ENCODE measurements around the gene RGMA. TPM values are rescaled to one million over a fixed set of nuclear protein-coding genes. Genes with fewer than 3 reads are reported as not detected.

The RGMA gene
- total and polyA plus RNA-seq, 2 donors from 2014 or later: 4.4 to 4.7 TPM

GRCh38 chr15:93024716-93025624 lies 64.0 kb downstream of the RGMA start:
- Histone ChIP-seq H3K4me3 (ENCODE audit: low read length in 3 of 3) (no peak overlapping the region), H3K27me3 (ENCODE audit: control insufficient read depth, insufficient read depth, low read length) (no peaks in the 10 kb centered on the region), H3K4me1 (ENCODE audit: control insufficient read depth in 2 of 3, insufficient read depth in 2 of 3, low read depth in 1 of 3, low read length in 3 of 3) (peaks cover 0 to 7% (median 0%) of the 10 kb centered on the region in 3 donors), H3K9ac (ENCODE audit: low read length in 3 of 3) (no peak overlapping the region), H3K9me3 (ENCODE audit: control insufficient read depth in 2 of 3, insufficient read depth in 1 of 3, low read length in 3 of 3) (no peaks in the 10 kb centered on the region), H3K36me3 (ENCODE audit: control insufficient read depth in 2 of 3, insufficient read depth in 3 of 3, low read length in 3 of 3) (peaks cover 25 to 65% (median 51%) of the 10 kb centered on the region in 3 donors), H3K27ac (ENCODE audit: low read depth in 2 of 2, low read length in 2 of 2) (no peak overlapping the region)
- TF ChIP-seq CTCF (IDR thresholded peaks at IDR 0.05; ENCODE audit: borderline replicate concordance, extremely low read depth, insufficient read depth): no peak
- intact Hi-C loops (cut with DNase I): no loop called here
- DNase-seq (peak in 1 of 5 donors; percentile 35), FAIRE-seq (no peak)

GRCh38 chr15:93024293-93024692 lies 64.7 kb downstream of the RGMA start:
- peaks cover 26 to 72% (median 53%) of the 10 kb centered on the region in 3 donors for H3K36me3 ChIP-seq (ENCODE audit: control insufficient read depth in 2 of 3, insufficient read depth in 3 of 3, low read length in 3 of 3)
- DNase-seq (no peak), FAIRE-seq (no peak)
- no peak overlapping the region for H3K9ac ChIP-seq (ENCODE audit: low read length in 3 of 3)
- no peaks in the 10 kb centered on the region for H3K27me3 ChIP-seq (ENCODE audit: control insufficient read depth, insufficient read depth, low read length)
- intact Hi-C loops (cut with DNase I): no loop called here
- H3K9me3 ChIP-seq (ENCODE audit: control insufficient read depth in 2 of 3, insufficient read depth in 1 of 3, low read length in 3 of 3): no peaks in the 10 kb centered on the region
- no peak overlapping the region for H3K27ac ChIP-seq (ENCODE audit: low read depth in 2 of 2, low read length in 2 of 2)
- H3K4me1 ChIP-seq (ENCODE audit: control insufficient read depth in 2 of 3, insufficient read depth in 2 of 3, low read depth in 1 of 3, low read length in 3 of 3): peaks cover 0 to 7% (median 0%) of the 10 kb centered on the region in 3 donors
- no peak for TF ChIP-seq CTCF (IDR thresholded peaks at IDR 0.05; ENCODE audit: borderline replicate concordance, extremely low read depth, insufficient read depth)
- no peak overlapping the region for H3K4me3 ChIP-seq (ENCODE audit: low read length in 3 of 3)

- DNase-seq (peak in 1 of 5 donors; percentile 18), FAIRE-seq (no peak)
- intact Hi-C loops (cut with DNase I): no loop called here
- H3K9ac ChIP-seq (ENCODE audit: low read length in 3 of 3): no peak overlapping the region
- no peaks in the 10 kb centered on the region for H3K9me3 ChIP-seq (ENCODE audit: control insufficient read depth in 2 of 3, insufficient read depth in 1 of 3, low read length in 3 of 3)
- TF ChIP-seq CTCF (IDR thresholded peaks at IDR 0.05; ENCODE audit: borderline replicate concordance, extremely low read depth, insufficient read depth): no peak
- H3K27me3 ChIP-seq (ENCODE audit: control insufficient read depth, insufficient read depth, low read length): no peaks in the 10 kb centered on the region
- no peaks in the 10 kb centered on the region for H3K4me1 ChIP-seq (ENCODE audit: control insufficient read depth in 2 of 3, insufficient read depth in 2 of 3, low read depth in 1 of 3, low read length in 3 of 3)
- H3K36me3 ChIP-seq (ENCODE audit: control insufficient read depth in 2 of 3, insufficient read depth in 3 of 3, low read length in 3 of 3): peaks cover 26 to 90% (median 61%) of the 10 kb centered on the region in 3 donors
- H3K27ac ChIP-seq (ENCODE audit: low read depth in 2 of 2, low read length in 2 of 2): no peak overlapping the region
- no peak overlapping the region for H3K4me3 ChIP-seq (ENCODE audit: low read length in 3 of 3)
These were observed 67.8 kb downstream of the RGMA start for GRCh38 chr15:93020976-93021772.
